PC-9 (cell line): Measurements from ENCODE around the gene SFT2D2. TPM values are rescaled to one million over a fixed set of nuclear protein-coding genes. Genes with fewer than 3 reads are reported as not detected.

Source experiments
- BruUV-seq: library from RNA; stranded (reverse); fragments of 400-500 nt; replicated peaks from 2 replicates; lab custom pipeline; 2021; lab: Mats Ljungman, UMichigan
- CTCF ChIA-PET: fragments of 300-600 bp; sonication (Branson Sonifier 250); formaldehyde crosslinking; loops from one replicate; lab custom pipeline; 2022; ENCODE audit warnings: antibody characterized with exemption; lab: Charles Lee
- POLR2A ChIA-PET: fragments of 300-600 bp; sonication (Branson Sonifier 250); formaldehyde crosslinking; loops from one replicate; lab custom pipeline; 2022; ENCODE audit warnings: antibody characterized with exemption; ENCODE audit not compliant: unreplicated experiment; lab: Charles Lee
- DNase-seq, 2 experiments: peaks; one replicate each; pipeline versions ENCODE4 v3.0.0 to v3.0.0-alpha.2; 2015 to 2022; ENCODE audit warnings: mixed read lengths in 1 of 2
- H2AFZ ChIP-seq: fragments of 200-600 bp; sonication (generic); 2 replicates; pipeline ENCODE4 v1.8.1; 2017; ENCODE audit warnings: antibody characterized with exemption
- H3F3A ChIP-seq: fragments of 200-600 bp; sonication (generic); 2 replicates; pipeline ENCODE4 v1.8.1; 2017; ENCODE audit warnings: antibody characterized with exemption, mild to moderate bottlenecking, low read depth; ENCODE audit not compliant: insufficient read depth
- H3K27ac ChIP-seq: fragments of 200-600 bp; sonication (generic); 2 replicates; pipeline ENCODE4 v1.6.1; 2016; ENCODE audit warnings: mixed run types
- H3K27me3 ChIP-seq: fragments of 200-600 bp; sonication (generic); 2 replicates; pipeline ENCODE4 v1.6.1; 2016; ENCODE audit warnings: low read depth, mixed run types; ENCODE audit not compliant: insufficient read depth
- H3K36me3 ChIP-seq: fragments of 200-600 bp; sonication (generic); 2 replicates; pipeline ENCODE4 v1.6.1; 2016; ENCODE audit warnings: low read depth, mixed run types
- H3K4me1 ChIP-seq: fragments of 200-600 bp; sonication (generic); replicated peaks from 2 replicates; pipeline ENCODE4 v1.6.1; 2016; ENCODE audit warnings: mixed run types; ENCODE audit not compliant: insufficient read depth
- H3K4me2 ChIP-seq: fragments of 200-600 bp; sonication (generic); 2 replicates; pipeline ENCODE4 v1.6.1; 2017; ENCODE audit warnings: mixed run types
- H3K4me3 ChIP-seq: fragments of 200-600 bp; sonication (generic); 2 replicates; pipeline ENCODE4 v1.6.1; 2016; ENCODE audit warnings: mixed run types
- H3K79me2 ChIP-seq: fragments of 200-600 bp; sonication (generic); 2 replicates; pipeline ENCODE4 v1.6.1; 2017; ENCODE audit warnings: low read depth, mixed run types
- H3K9me2 ChIP-seq: fragments of 200-600 bp; sonication (generic); 2 replicates; pipeline ENCODE4 v1.8.1; 2017; ENCODE audit warnings: mild to moderate bottlenecking; ENCODE audit not compliant: insufficient read depth
- H3K9me3 ChIP-seq: fragments of 200-600 bp; sonication (generic); 2 replicates; pipeline ENCODE4 v1.8.1; 2016; ENCODE audit warnings: low read depth; ENCODE audit not compliant: insufficient read depth
- H4K20me1 ChIP-seq: fragments of 200-600 bp; sonication (generic); 2 replicates; pipeline ENCODE4 v1.8.1; 2017; ENCODE audit not compliant: insufficient read depth
- EZH2 ChIP-seq: fragments of 200-600 bp; sonication (generic); IDR thresholded peaks from 2 replicates; pipeline ENCODE4 v1.8.0; 2017; ENCODE audit warnings: antibody characterized with exemption, low read depth
- intact Hi-C: fragments of 100-400 bp; cut with micrococcal nuclease; formaldehyde crosslinking; loops from one replicate; pipeline ENCODE4 v1.10.0; 2022; ENCODE audit not compliant: unreplicated experiment
- total RNA-seq: library from RNA; stranded (reverse); gene quantifications from 2 replicates; pipeline ENCODE4 v1.2.3, GENCODE V29; 2021
- TF ChIP-seq, protein P1 (sequence below): fragments of 200-600 bp; sonication (generic); conservative IDR thresholded peaks from 2 replicates; pipeline ENCODE4 v1.6.1; 2017; ENCODE audit warnings: mixed run types, antibody characterized with exemption, mild to moderate bottlenecking, moderate library complexity

Gene SFT2D2
- total RNA-seq, 1 experiment from 2014 or later, result 66.8 TPM

DNA sequence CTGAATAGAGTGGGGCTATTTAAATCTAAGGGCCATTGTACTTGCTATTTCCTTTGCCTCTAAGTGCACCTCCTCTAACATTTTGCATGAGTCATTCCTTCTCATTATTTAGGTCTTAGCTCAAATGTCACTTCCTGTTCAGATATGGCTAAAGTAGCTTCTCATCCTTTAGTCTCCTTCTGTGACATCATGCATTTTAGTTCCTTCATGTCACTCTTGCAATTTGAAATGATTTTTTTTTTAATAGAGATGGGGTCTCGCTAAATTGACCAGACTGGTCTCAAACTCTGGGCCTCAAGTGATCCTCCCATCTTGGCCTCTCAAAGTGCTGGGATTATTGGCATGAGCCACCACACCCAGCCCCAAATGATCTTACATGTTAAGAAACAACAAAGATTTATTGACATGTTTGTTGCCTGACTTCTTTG lies 61.4 kb downstream of the SFT2D2 start:
- no TSS peak for BruUV-seq
- CTCF ChIA-PET, result interaction anchor here (0.6 kb wide), 2 partner anchors 34 to 893 kb away, joined by 3 read pairs; no protein-coding TSS in a partner anchor
- TF ChIP-seq, protein P1, sequence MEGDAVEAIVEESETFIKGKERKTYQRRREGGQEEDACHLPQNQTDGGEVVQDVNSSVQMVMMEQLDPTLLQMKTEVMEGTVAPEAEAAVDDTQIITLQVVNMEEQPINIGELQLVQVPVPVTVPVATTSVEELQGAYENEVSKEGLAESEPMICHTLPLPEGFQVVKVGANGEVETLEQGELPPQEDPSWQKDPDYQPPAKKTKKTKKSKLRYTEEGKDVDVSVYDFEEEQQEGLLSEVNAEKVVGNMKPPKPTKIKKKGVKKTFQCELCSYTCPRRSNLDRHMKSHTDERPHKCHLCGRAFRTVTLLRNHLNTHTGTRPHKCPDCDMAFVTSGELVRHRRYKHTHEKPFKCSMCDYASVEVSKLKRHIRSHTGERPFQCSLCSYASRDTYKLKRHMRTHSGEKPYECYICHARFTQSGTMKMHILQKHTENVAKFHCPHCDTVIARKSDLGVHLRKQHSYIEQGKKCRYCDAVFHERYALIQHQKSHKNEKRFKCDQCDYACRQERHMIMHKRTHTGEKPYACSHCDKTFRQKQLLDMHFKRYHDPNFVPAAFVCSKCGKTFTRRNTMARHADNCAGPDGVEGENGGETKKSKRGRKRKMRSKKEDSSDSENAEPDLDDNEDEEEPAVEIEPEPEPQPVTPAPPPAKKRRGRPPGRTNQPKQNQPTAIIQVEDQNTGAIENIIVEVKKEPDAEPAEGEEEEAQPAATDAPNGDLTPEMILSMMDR, result no peak
- TF ChIP-seq EZH2, result no peak

DNA sequence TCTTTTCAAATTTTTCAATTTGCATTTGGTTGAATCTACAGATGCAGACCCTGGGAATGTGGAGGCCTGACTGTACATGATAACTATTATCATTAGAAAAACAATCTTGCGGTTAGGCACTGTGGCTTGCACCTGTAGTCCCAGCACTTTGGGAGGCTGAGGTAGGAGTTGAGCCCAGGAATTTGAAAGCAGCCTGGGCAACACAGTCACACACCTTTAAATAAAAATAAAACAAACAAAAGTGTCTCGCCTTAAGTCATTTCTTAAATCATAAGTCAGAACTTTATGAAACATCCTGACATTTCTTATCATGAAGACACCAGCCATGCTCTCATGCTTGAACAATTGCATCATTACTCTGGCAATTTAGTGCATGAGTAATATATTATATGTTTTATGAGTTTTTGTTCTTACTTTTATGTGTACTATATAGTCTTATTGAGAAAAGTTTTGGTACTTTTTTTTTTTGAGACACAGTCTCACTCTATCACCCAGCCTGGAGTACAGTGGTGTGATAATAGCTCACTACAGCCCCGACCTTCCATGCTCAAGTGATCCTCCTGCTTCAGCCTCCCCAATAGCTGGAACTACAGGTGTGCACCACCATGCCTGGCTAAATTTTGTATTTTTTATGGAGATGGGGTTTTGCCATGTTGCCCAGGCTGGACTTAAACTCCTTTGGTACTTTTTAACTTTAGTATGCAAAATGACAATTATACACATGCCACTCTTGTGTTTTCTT lies 62.7 kb downstream of the SFT2D2 start:
- Histone ChIP-seq H3K27ac (no peak overlapping the region), H4K20me1 (no peaks in the 10 kb centered on the region), H3K4me2 (no peak overlapping the region), H3K36me3 (no peaks in the 10 kb centered on the region), H3K9me2 (no peaks in the 10 kb centered on the region), H3K4me1 (peaks cover 30% of the 10 kb centered on the region), H3F3A (peaks cover 16% of the 10 kb centered on the region; the same call in 1 of the 2 replicates), H3K27me3 (no peaks in the 10 kb centered on the region), H3K4me3 (no peak overlapping the region), H3K9me3 (no peaks in the 10 kb centered on the region), H2AFZ (no peak overlapping the region), H3K79me2 (no peaks in the 10 kb centered on the region)
- peak in 1 of 2 experiments; percentile 43 for DNase-seq
- TF ChIP-seq, protein P1, result no peak
- no peak for TF ChIP-seq EZH2
- BruUV-seq, result no TSS peak
- CTCF ChIA-PET, result no interaction called here
- POLR2A ChIA-PET, result no interaction called here
- intact Hi-C loops, result no loop called here

More for the DNA sequence above, 61.4 kb downstream of the SFT2D2 start:
- no peaks in the 10 kb centered on the region for H3K9me2 ChIP-seq
- peak overlapping the region; percentile 2; the same call in 1 of the 2 replicates for H3K27ac ChIP-seq
- intact Hi-C loops, result no loop called here
- peaks cover 30% of the 10 kb centered on the region for H3K4me1 ChIP-seq
- no peaks in the 10 kb centered on the region for H3K79me2 ChIP-seq
- no peaks in the 10 kb centered on the region for H4K20me1 ChIP-seq
- no peaks in the 10 kb centered on the region for H3K27me3 ChIP-seq
- no peaks in the 10 kb centered on the region for H3K9me3 ChIP-seq
- DNase-seq, result peak in 1 of 2 experiments; percentile 79
- H3F3A ChIP-seq, result peaks cover 16% of the 10 kb centered on the region; the same call in 1 of the 2 replicates
- H3K4me3 ChIP-seq, result no peak overlapping the region
- 0 out of 2 replicates have a peak overlapping the region, but pooled peaks have one; percentile 18 for H3K4me2 ChIP-seq
- H3K36me3 ChIP-seq, result no peaks in the 10 kb centered on the region
- H2AFZ ChIP-seq, result 0 out of 2 replicates have a peak overlapping the region, but pooled peaks have one; percentile 39
- POLR2A ChIA-PET, result interaction anchor here (0.6 to 0.7 kb wide), 3 partner anchors 56 to 142 kb away, joined by 3 to 6 read pairs (median 5); no protein-coding TSS in a partner anchor

DNA sequence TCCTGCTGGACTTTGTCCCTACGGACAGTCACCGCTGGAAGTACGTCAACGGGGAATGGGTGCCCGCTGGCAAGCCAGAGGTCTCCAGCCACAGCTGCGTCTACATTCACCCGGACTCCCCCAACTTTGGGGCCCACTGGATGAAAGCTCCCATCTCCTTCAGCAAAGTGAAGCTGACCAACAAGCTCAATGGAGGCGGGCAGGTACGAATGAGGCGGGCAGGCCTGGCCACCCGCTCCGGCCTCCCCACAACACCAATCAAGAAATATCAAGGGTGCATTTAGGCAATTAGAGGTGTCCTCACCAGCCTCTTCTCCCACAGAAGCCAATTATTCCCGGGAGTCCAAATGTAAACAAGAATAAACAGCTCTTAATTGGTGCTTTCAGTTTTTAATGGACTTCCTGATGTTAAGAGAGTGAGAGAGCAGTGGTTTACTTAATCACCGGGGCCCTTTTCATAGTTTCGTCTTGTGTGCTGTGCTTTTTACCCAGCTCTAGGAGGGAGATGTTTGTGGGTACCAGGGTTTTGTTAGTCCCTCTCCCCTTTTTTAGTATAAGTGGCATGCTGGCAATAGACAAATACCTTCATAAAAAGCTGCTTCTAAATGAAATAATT lies 65.5 kb downstream of the SFT2D2 start:
- Histone ChIP-seq H2AFZ (no peak overlapping the region), H3K4me3 (no peak overlapping the region), H3F3A (peaks cover 13% of the 10 kb centered on the region; the same call in 1 of the 2 replicates), H4K20me1 (no peaks in the 10 kb centered on the region), H3K79me2 (no peaks in the 10 kb centered on the region), H3K9me3 (no peaks in the 10 kb centered on the region), H3K9me2 (no peaks in the 10 kb centered on the region), H3K4me1 (peaks cover 13% of the 10 kb centered on the region), H3K36me3 (no peaks in the 10 kb centered on the region), H3K27me3 (no peaks in the 10 kb centered on the region), H3K27ac (no peak overlapping the region), H3K4me2 (no peak overlapping the region)
- no TSS peak for BruUV-seq
- ChIA-PET POLR2A (interaction anchor here (0.6 kb wide), 1 partner anchor 24 kb away, joined by 5 read pairs; no protein-coding TSS in a partner anchor), CTCF (no interaction called here)
- intact Hi-C loops, result no loop called here
- TF ChIP-seq, protein P1, result no peak
- TF ChIP-seq EZH2, result no peak
- no peak for DNase-seq
